H9 (cell line): ENCODE measurements around the gene BZW2. TPM values are rescaled to one million over a fixed set of nuclear protein-coding genes. Genes with fewer than 3 reads are reported as not detected.

Experiments
- DNase-seq: peaks from one replicate; pipeline ENCODE4 v3.0.0-alpha.2; 2017
- H2AFZ ChIP-seq: one replicate; pipeline ENCODE4 v1.6.1; 2013; ENCODE audit warnings: mild to moderate bottlenecking, low read length, control low read depth, moderate library complexity
- H2AK5ac ChIP-seq: 2 replicates; pipeline ENCODE4 v1.6.1; 2013; ENCODE audit warnings: low read length, control low read depth, mixed read lengths; ENCODE audit not compliant: insufficient read length
- H2BK120ac ChIP-seq: one replicate; pipeline ENCODE4 v1.6.1; 2013; ENCODE audit warnings: low read depth, mild to moderate bottlenecking, low read length, control low read depth, inconsistent platforms; ENCODE audit not compliant: poor library complexity, severe bottlenecking
- H2BK12ac ChIP-seq: 2 replicates; pipeline ENCODE4 v1.6.1; 2013; ENCODE audit warnings: low read length, control low read depth, mixed read lengths, low read depth; ENCODE audit not compliant: insufficient read length
- H2BK15ac ChIP-seq: 2 replicates; pipeline ENCODE4 v1.6.1; 2013; ENCODE audit warnings: low read depth, low read length, control low read depth
- H2BK20ac ChIP-seq: one replicate; pipeline ENCODE4 v1.6.1; 2013; ENCODE audit warnings: low read depth, mild to moderate bottlenecking, low read length, control low read depth, inconsistent platforms; ENCODE audit not compliant: poor library complexity, severe bottlenecking
- H2BK5ac ChIP-seq: 2 replicates; pipeline ENCODE4 v1.6.1; 2013; ENCODE audit warnings: low read length, control low read depth, mixed read lengths; ENCODE audit not compliant: insufficient read length
- H3K14ac ChIP-seq: 2 replicates; pipeline ENCODE4 v1.6.1; 2013; ENCODE audit warnings: low read length, control low read depth; ENCODE audit not compliant: insufficient read depth
- H3K18ac ChIP-seq: 2 replicates; pipeline ENCODE4 v1.6.1; 2013; ENCODE audit warnings: low read depth, mild to moderate bottlenecking, mixed read lengths, low read length, control low read depth; ENCODE audit not compliant: insufficient read length
- H3K23ac ChIP-seq: 2 replicates; pipeline ENCODE4 v1.6.1; 2013; ENCODE audit warnings: low read length, control low read depth, mixed read lengths, low read depth; ENCODE audit not compliant: insufficient read length
- H3K23me2 ChIP-seq: 2 replicates; pipeline ENCODE4 v1.6.1; 2013; ENCODE audit warnings: low read depth, mild to moderate bottlenecking, mixed read lengths, low read length, control low read depth; ENCODE audit not compliant: insufficient read length, poor library complexity, severe bottlenecking
- H3K27ac ChIP-seq: 2 replicates; pipeline ENCODE4 v1.5.1; 2013; ENCODE audit warnings: low read length, control low read depth, mixed read lengths, low read depth; ENCODE audit not compliant: insufficient read length
- H3K27me3 ChIP-seq: 2 replicates; pipeline ENCODE4 v1.6.1; 2013; ENCODE audit warnings: low read length, control low read depth, inconsistent platforms; ENCODE audit not compliant: insufficient read depth
- H3K4ac ChIP-seq: 2 replicates; pipeline ENCODE4 v1.6.1; 2013; ENCODE audit warnings: low read depth, mild to moderate bottlenecking, control low read depth, inconsistent platforms, low read length, moderate library complexity
- H3K4me1 ChIP-seq: 2 replicates; pipeline ENCODE4 v1.6.1; 2013; ENCODE audit warnings: low read length, control low read depth, inconsistent platforms; ENCODE audit not compliant: insufficient read depth
- H3K4me2 ChIP-seq: 2 replicates; pipeline ENCODE4 v1.6.1; 2013; ENCODE audit warnings: low read length, control low read depth, mixed read lengths; ENCODE audit not compliant: insufficient read length, insufficient read depth
- H3K56ac ChIP-seq: 2 replicates; pipeline ENCODE4 v1.6.1; 2013; ENCODE audit warnings: low read depth, mild to moderate bottlenecking, mixed read lengths, low read length, control low read depth; ENCODE audit not compliant: insufficient read length
- H3K79me1 ChIP-seq: 2 replicates; pipeline ENCODE4 v1.6.1; 2013; ENCODE audit warnings: low read depth, mild to moderate bottlenecking, moderate library complexity, low read length, control low read depth, inconsistent platforms; ENCODE audit not compliant: insufficient read depth, poor library complexity, severe bottlenecking
- H3K79me2 ChIP-seq: 2 replicates; pipeline ENCODE4 v1.6.1; 2013; ENCODE audit warnings: low read length, control low read depth, inconsistent platforms; ENCODE audit not compliant: insufficient read depth
- H3K9ac ChIP-seq: 2 replicates; pipeline ENCODE4 v1.6.1; 2013; ENCODE audit warnings: low read length, control low read depth, mixed read lengths; ENCODE audit not compliant: insufficient read length; ENCODE audit errors: extremely low read depth
- H3K9me3 ChIP-seq: one replicate; pipeline ENCODE4 v1.6.1; 2013; ENCODE audit warnings: low read depth, low read length, inconsistent platforms; ENCODE audit not compliant: control insufficient read depth
- H3T11ph ChIP-seq: one replicate; pipeline ENCODE4 v1.6.1; 2013; ENCODE audit warnings: mild to moderate bottlenecking, low read length, control low read depth, inconsistent platforms
- H4K20me1 ChIP-seq: one replicate; pipeline ENCODE4 v1.6.1; 2013; ENCODE audit not compliant: control insufficient read depth, insufficient read length, insufficient read depth
- H4K5ac ChIP-seq: 2 replicates; pipeline ENCODE4 v1.6.1; 2013; ENCODE audit warnings: low read depth, mild to moderate bottlenecking, mixed read lengths, low read length, control low read depth; ENCODE audit not compliant: insufficient read length
- H4K8ac ChIP-seq: replicated peaks from 2 replicates; pipeline ENCODE4 v1.6.1; 2013; ENCODE audit warnings: low read length, control low read depth, mixed read lengths, low read depth; ENCODE audit not compliant: insufficient read length
- H4K91ac ChIP-seq: 2 replicates; pipeline ENCODE4 v1.6.1; 2013; ENCODE audit warnings: low read depth, mild to moderate bottlenecking, moderate library complexity, mixed read lengths, low read length, control low read depth; ENCODE audit not compliant: insufficient read length
- H3K27ac Mint-ChIP-seq, 3 experiments: 2 replicates in 2 of 3; 3 replicates in 1 of 3; pipeline ENCODE4 v1.8.0; 2020 to 2021; ENCODE audit warnings: mixed read lengths in 3 of 3, mild to moderate bottlenecking in 1 of 3, moderate library complexity in 1 of 3
- H3K27me3 Mint-ChIP-seq: 2 replicates; pipeline ENCODE4 v1.8.0; 2021; ENCODE audit warnings: low read depth, mild to moderate bottlenecking, moderate library complexity, mixed read lengths
- H3K36me3 Mint-ChIP-seq, 3 experiments: 2 replicates in 2 of 3; 3 replicates in 1 of 3; pipeline ENCODE4 v1.8.0; 2020 to 2021; ENCODE audit warnings: low read depth in 3 of 3, mixed read lengths in 3 of 3; ENCODE audit not compliant: insufficient read depth in 1 of 3
- H3K4me1 Mint-ChIP-seq, 2 experiments: 2 replicates each; pipeline ENCODE4 v1.8.0; 2020; ENCODE audit warnings: mixed read lengths in 2 of 2
- H3K4me3 Mint-ChIP-seq, 2 experiments: 2 replicates in 1 of 2; 3 replicates in 1 of 2; pipeline ENCODE4 v1.8.0; 2020 to 2021; ENCODE audit warnings: mild to moderate bottlenecking in 2 of 2, mixed read lengths in 2 of 2, moderate library complexity in 1 of 2
- H3K9me3 Mint-ChIP-seq, 2 experiments: 2 replicates in 1 of 2; 3 replicates in 1 of 2; pipeline ENCODE4 v1.8.0; 2020; ENCODE audit warnings: mild to moderate bottlenecking in 2 of 2, mixed read lengths in 2 of 2, moderate library complexity in 1 of 2
- WGBS: extraction: QIAGEN DNeasy Blood & Tissue Kit; methylation state at CpG from one replicate; pipeline ENCODE4 v1.1.7; 2013; ENCODE audit warnings: missing lambda C conversion rate, low lambda C conversion rate, mixed read lengths; ENCODE audit not compliant: insufficient read length; ENCODE audit errors: extremely low coverage; 5-methylcytosine and 5-hydroxymethylcytosine counted together
- total RNA-seq: library from RNA; stranded (reverse); gene quantifications from 2 replicates; pipeline ENCODE4 v1.2.1, GENCODE V29; 2021
- TF ChIP-seq, protein P1 (sequence below): fragments of 200-600 bp; sonication (generic); conservative IDR thresholded peaks from 3 replicates; pipeline ENCODE4 v1.8.0; 2021; ENCODE audit warnings: antibody characterized with exemption, mild to moderate bottlenecking

Gene BZW2
- total RNA-seq, 1 experiment from 2014 or later: 64.6 TPM

DNA sequence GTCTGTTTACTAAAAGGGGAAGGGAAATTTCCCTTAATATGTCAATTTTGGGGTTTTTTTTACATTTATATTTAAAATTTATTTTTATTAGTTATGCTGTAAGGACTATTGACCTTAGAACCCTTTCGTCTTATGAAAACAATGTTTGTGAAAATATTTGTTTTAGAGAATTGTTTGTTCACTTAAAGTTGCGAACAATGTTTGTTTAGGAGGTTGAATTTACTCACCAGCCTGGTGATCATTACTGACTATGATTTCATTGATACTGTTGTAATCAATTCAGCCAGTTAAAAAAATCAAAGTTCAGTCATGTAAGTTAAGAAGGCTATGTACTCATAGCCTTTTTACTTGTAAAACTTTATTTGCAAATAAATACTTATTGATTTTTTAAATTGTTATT is 80.2 kb downstream of the BZW2 start:
- Mint-ChIP-seq H3K36me3 (0 out of 7 replicates have a peak, but pooled peaks cover 0 to 2% (median 0%) of the 10 kb centered on the region in 3 experiments), H3K4me1 (peaks cover 3 to 6% of the 10 kb centered on the region in 2 experiments; a peak in 3 of 4 replicates), H3K4me3 (no peak overlapping the region), H3K27ac (no peak overlapping the region), H3K27me3 (no peaks in the 10 kb centered on the region), H3K9me3 (no peaks in the 10 kb centered on the region)
- no peaks in the 10 kb centered on the region for H3K9me3 ChIP-seq
- H3K56ac ChIP-seq: no peak overlapping the region
- H3K23me2 ChIP-seq: no peaks in the 10 kb centered on the region
- no peak overlapping the region for H4K5ac ChIP-seq
- no peaks in the 10 kb centered on the region for H4K20me1 ChIP-seq
- no peaks in the 10 kb centered on the region for H3K4me1 ChIP-seq
- no peak overlapping the region for H2BK12ac ChIP-seq
- H4K91ac ChIP-seq: no peak overlapping the region
- no peak overlapping the region for H3K9ac ChIP-seq
- whole genome bisulfite sequencing: no CpG with 5 or more reads among the region's 2 CpGs
- no peak overlapping the region for H2BK120ac ChIP-seq
- TF ChIP-seq, protein P1, sequence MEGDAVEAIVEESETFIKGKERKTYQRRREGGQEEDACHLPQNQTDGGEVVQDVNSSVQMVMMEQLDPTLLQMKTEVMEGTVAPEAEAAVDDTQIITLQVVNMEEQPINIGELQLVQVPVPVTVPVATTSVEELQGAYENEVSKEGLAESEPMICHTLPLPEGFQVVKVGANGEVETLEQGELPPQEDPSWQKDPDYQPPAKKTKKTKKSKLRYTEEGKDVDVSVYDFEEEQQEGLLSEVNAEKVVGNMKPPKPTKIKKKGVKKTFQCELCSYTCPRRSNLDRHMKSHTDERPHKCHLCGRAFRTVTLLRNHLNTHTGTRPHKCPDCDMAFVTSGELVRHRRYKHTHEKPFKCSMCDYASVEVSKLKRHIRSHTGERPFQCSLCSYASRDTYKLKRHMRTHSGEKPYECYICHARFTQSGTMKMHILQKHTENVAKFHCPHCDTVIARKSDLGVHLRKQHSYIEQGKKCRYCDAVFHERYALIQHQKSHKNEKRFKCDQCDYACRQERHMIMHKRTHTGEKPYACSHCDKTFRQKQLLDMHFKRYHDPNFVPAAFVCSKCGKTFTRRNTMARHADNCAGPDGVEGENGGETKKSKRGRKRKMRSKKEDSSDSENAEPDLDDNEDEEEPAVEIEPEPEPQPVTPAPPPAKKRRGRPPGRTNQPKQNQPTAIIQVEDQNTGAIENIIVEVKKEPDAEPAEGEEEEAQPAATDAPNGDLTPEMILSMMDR: no peak
- H3K4ac ChIP-seq: no peak overlapping the region
- no peak for DNase-seq
- no peak overlapping the region for H2BK15ac ChIP-seq
- H3T11ph ChIP-seq: no peak overlapping the region
- no peak overlapping the region for H3K23ac ChIP-seq
- H2AFZ ChIP-seq: no peak overlapping the region
- H3K79me1 ChIP-seq: no peaks in the 10 kb centered on the region
- H2AK5ac ChIP-seq: no peak overlapping the region
- H3K4me2 ChIP-seq: no peak overlapping the region
- no peak overlapping the region for H2BK5ac ChIP-seq
- H3K27ac ChIP-seq: no peak overlapping the region
- no peak overlapping the region for H3K14ac ChIP-seq
- no peak overlapping the region for H3K18ac ChIP-seq
- H2BK20ac ChIP-seq: no peak overlapping the region
- H3K79me2 ChIP-seq: no peaks in the 10 kb centered on the region
- H3K27me3 ChIP-seq: no peaks in the 10 kb centered on the region
- no peak overlapping the region for H4K8ac ChIP-seq
